Amniotic epithelial cell (primary cell): Measurements from ENCODE around the gene ZNF518A.
"Not testable (repeated sequence)": the region's sequence is repeated elsewhere in the genome, so short reads cannot be mapped to it uniquely, and the experiment has no call there.

Experiments
- DNase-seq: peaks from one replicate; pipeline ENCODE4 v3.0.0-alpha.2; 2010; ENCODE audit warnings: low read depth

ZNF518A gene

DNA sequence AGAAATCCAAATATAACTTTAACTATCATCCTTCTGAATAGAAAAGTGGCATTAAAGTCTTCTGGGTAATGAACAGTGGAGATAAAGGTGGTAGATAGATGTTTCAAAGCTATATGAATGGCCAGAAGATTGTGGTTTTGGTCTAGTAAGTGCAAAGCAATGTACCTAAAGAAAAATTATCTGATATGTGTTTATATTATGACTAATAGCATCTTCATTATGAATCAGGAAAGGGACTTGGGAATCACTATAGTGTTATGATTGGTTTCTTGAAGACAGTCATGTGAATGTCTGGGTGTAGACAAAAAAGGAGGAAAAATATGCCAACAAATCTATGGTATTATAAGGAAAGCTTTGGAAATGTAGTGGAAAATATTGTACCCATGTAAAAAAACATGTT is 3.0 kb downstream of the ZNF518A start:
- DNase-seq = peak; percentile 14

GRCh38 chr10:96136810-96137209 is 6.7 kb downstream of the ZNF518A start:
- no peak for DNase-seq

GRCh38 chr10:96137567-96137966 is 7.5 kb downstream of the ZNF518A start:
- DNase-seq = no peak

- no peak for DNase-seq
Measured at GRCh38 chr10:96138102-96138501, 8.0 kb downstream of the ZNF518A start.

- no peak for DNase-seq
Measured at GRCh38 chr10:96152437-96152836, 22.3 kb downstream of the ZNF518A start.

DNA sequence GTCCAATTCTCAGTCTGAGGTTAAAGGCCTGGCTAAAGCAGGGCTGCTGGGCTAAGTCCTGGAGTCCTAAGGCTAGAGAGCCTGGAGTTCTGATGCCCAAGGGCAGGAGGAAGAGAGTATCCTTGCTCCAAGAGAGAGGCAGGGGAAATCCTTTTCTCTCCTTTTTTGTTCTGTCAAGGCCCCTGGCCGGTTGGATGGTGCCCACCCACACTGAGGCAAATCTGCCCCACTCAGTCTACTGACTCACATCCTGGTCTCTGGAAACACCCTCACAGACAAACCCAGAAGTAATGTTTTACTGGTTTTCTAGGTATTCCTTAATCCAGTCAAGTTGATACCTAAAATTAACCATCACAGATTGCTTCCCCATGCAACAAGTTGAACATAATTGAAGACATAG is 23.0 kb downstream of the ZNF518A start:
- DNase-seq = no peak

- no peak for DNase-seq
Measured at GRCh38 chr10:96165726-96166125, 35.6 kb downstream of the ZNF518A start.

- no peak for DNase-seq
Measured at GRCh38 chr10:96168546-96168945, 38.4 kb downstream of the ZNF518A start.

GRCh38 chr10:96170230-96170629 is 40.1 kb downstream of the ZNF518A start:
- DNase-seq = no peak

DNA sequence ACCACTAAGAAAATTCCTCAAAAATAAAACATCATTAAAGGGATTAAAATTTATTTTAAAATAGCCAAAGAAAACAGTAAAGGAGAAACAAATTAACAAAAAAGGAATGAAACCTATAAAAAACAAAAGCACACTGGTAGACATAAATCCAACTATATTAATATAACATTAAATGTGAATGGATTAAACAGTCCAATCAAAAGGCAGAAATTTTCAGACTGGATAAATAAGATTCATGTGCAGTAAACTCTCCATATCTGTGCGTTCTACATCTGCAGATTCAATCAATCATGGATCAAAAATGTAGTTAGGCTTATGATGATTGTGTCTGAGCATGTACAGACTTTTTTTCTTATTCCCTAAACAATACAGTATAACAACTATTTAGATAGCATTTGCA is 42.6 kb downstream of the ZNF518A start:
- DNase-seq = no peak

DNA sequence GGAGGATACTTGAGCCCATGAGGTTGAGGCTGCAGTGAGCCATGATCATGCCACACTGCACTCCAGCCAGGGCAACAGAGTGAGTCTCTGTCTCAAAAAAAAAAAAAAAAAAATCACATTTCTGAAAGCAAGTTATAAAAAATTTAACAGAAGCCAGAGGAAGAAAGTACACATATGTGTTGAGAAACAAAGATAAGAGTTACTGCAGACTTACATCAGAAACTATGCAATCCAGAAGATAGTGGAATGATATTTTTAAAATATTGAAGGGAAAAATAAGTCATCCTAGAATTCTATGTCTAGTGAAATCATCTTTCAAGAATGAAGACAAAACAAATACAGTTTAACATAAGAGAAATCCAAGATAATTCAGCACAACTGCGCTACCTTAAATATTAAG is 46.9 kb downstream of the ZNF518A start:
- DNase-seq = no peak

DNA sequence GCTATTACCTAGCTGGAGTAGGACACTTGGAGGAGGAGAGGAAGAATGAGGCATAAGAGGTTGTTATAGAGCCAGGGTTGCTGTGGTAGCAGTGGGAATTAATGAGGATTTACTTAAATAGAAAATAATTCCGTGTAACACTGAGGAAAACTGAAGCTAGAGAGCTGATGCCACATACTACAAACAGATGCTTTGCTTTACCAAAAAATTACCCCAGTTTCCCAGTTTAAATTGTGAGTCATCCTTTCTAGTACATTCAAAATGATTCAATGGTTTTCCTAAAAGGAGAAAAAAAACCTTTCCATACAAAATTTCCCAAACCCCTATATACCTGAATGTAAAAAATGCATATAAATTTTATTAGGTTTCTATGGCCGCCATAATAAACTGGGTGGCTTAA is 58.3 kb downstream of the ZNF518A start:
- DNase-seq = no peak

- DNase-seq = no peak
Measured at GRCh38 chr10:96188916-96189315, 58.8 kb downstream of the ZNF518A start.

GRCh38 chr10:96189505-96189904 is 59.4 kb downstream of the ZNF518A start:
- not testable (repeated sequence) for DNase-seq

DNA sequence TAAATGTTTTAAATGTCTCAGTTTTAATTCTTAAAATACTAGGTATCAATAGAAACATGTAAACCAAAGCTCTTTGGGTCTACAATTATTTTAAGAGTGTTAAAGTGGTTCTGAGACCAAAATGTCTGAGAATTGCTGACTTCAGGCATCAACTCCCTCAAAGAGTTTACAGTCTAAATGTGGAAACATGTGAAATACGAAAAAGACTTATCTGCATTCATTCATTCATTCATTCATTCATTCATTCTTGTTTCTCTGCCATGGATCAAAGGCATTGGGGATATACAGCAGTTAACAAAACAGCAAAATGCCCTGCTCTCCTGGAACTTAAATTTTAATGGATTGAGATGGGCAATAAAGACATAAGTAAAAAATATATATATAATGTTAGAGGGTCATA is 71.4 kb downstream of the ZNF518A start:
- DNase-seq = no peak

DNA sequence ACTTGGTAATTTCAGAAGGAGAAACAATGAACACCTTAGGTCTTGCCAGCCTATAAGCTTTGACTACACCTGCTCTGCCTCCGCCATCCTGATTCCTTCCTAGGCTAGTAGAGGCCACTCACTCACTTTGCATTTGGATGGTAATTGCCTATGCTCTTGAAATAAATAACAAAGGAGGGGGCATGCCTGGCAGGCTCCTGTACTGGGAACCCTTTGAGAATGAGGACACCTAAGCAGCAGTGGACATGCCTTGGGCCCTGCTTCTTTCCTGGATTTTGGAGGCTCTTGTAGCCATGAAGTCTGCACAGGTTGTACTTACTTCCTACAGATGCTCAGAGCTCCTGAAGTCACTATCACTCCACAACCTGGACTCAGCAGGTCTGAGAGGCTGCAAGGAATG is 75.5 kb downstream of the ZNF518A start:
- DNase-seq = no peak

DNA sequence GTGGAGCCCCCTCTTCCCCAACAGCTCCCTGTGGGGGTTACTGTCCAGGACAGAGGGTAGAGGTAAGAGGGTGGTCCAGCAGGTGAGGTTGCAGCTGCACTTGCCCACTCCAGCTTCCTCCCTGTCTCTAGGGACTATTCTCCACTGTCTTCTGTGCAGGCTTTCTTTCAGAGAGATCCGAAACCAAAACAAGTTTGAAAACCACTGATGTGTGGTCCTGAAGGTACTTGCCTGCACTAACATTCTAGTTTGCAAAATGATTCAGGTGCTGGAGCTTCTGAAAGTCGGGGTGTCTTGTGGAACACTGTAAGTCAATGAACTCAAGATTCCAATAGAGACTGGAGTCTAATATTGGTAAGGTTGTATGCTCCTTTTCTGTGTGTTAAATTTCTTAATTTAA is 78.2 kb downstream of the ZNF518A start:
- no peak for DNase-seq

- no peak for DNase-seq
Measured at GRCh38 chr10:96208946-96209345, 78.8 kb downstream of the ZNF518A start.

DNA sequence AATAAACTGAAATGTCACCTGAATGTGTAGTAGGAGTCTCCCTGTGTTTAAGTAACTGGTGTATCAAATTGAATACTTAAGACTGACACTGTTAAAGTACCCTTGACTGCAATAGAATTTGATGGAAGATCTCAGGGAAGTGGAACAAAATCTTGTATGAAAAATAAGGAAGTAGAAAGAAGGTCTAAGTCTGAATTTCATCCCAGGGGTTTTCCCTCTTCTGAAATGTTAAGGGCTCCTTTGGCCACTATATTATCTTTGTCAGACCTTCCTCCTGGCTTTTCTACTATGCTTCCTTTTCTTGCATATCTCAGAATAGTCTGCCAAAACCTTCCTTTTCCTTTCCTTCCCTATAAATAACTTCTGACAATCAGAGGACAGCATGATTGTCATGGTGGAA is 81.7 kb downstream of the ZNF518A start:
- DNase-seq = no peak

DNA sequence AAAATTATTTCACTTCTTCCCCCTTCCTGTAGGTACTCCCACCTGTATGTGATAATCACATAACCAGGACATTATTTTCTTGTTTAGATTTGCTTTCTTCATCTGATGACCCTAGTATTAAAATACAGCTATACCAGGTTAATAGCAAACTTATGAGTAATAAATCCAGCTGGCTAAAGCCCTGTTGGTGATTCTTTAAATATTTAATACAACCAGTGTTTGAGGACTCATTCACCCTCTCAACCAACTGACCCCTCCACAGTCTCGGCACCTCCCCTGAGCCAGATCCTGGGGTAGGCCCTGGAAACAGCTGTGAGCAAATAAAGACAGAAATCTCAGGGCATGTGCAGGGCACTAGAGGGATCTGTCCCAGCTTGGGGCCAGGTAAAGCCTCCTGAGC is 82.8 kb downstream of the ZNF518A start:
- no peak for DNase-seq
